ELR (cell line): ENCODE measurements around the gene IGSF1.
"Not testable (repeated sequence)": the region's sequence is repeated elsewhere in the genome, so short reads cannot be mapped to it uniquely, and the experiment has no call there.

Experiments used
- DNase-seq: peaks from one replicate; pipeline ENCODE4 v3.0.0-alpha.2; 2015; ENCODE audit warnings: low read depth

IGSF1 gene

DNA sequence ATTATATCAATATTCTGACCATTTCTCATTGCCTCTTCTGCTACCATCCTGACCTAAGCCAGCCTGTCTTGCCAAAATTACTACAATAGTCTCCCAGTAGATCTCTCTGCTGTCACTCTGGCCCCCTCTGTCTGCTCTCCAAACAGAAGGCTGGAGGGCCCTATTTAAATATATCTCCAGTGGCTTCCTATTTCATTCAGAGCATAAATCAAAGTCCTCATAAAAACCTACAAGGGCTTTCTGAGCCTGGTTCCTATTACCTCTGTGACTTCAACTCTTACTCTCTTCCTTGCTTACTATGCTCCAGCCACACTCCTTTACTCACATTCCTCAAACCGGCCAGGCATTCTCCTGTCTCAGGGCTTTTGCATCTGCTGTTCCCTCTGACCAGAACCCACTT is 19.0 kb downstream of the IGSF1 start:
- no peak for DNase-seq

DNA sequence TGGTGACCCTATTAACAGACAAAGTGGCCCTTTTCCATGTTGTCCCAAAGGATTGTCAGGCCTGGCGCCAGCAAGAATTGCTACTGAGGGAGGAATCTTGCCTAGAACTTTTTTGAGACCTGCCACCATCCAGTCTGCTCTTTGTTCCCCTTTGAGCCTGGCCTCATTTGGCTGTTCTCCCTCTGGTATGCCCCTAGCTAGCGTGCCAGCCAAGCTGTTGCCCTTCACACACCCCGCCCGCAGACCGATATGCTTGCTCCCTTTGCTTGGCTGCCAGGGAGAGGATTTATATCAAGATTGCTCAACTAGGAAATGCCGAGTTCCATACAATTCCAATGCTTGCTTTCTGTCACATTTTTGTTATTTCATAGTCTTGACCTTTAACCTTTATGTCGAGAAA is 24.4 kb downstream of the IGSF1 start:
- DNase-seq = no peak

DNA sequence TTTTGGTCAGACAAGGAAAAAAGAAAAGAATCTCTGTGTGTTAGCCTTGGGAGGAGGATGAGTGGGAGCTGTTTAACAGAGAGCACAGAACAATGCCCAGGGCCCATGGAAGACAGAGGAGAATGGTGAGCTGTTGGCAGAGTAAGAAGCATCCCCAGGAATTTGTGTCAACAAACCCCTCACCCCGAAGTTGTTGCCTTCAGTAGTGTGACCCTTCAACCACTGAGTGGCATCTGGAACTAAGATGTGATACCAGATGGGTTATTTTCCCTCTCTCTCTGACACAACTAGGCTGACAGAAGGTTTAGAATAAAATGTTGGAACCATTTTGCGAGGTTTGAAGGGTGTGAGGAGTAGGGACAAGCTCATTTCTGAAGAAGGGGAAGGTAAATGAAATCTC is 25.1 kb downstream of the IGSF1 start:
- DNase-seq = no peak

DNA sequence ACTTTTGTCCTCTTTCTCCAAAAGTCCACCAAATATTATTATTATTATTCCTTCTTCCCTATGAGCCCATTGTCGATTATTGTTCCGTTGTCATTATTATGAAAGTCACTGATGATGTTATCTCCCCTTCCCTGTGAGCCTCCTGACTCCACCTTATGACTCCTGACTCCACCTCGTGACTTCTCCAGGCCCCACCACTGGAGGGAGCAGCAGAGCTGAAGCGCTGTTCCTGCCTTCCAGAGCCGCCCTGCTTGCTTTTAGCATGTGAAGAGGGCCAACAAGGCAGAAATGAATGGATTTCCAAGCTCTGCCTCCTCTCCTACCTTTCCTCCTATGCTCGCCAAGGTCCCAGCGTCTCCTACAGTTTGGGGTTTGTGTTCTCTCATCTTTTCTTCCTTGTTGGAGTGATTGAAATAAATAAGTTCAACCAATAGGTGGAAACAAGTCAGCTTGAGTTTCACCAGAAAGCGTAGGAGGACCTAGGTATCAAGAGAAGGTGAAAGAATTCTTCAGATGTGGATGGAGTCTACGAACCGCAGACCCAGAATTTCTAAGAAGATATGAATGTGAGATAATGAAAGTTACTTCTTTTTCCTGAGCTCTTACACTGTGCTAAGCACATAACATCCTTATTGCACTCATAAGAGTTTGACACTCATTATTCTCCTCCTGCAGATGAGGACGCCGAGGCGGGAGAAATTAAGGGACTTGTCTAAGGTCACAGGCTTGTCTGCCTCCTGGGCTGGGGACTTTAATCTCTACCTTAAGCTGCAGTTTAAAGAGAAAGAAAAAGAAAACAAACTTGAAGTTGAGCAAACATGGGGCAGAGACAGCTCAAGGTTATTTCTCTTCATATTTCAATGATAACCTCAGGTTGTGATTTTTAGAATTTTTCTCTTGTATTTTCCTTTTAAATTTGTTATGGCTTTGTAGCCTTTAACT is 26.1 kb downstream of the IGSF1 start:
- DNase-seq = no peak

DNA sequence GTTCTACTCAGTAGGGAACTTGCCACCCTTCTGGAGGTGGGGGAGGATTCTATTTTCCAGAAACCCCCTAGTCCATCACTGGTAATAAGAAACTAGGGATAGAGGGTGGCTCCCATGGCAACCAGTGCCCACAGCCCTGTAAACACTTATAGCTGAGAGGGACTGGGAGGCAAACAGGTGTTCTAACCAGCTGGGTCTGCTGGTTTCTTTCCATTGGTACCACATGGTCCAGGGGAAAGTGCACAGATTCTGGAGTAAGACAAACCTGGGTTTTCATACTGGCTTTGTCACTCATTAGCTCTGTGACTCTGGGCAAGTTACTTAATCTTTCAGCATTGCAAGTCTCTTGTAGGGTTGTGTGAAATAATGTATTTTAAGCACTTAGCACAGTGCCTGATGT is 26.9 kb downstream of the IGSF1 start:
- no peak for DNase-seq

DNA sequence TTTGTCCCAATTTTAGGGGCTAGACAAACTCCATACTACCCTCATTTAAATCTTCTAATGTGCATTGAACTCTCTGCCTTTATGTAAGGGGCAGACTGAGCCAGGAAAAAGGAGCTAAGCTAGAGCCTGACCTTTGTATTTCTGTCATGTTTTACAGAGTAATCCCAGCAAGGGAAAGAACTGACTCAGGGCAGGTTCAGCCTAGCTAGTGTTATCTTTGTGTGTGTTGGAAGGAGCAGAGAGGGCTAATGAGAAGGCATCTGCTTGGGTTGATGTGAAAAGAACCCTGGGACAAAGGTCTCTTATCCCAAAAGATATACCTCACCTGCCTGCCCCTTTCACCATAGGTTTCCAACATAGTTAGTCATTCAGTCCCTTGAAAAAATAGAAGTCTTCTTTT is 31.7 kb downstream of the IGSF1 start:
- no peak for DNase-seq

DNA sequence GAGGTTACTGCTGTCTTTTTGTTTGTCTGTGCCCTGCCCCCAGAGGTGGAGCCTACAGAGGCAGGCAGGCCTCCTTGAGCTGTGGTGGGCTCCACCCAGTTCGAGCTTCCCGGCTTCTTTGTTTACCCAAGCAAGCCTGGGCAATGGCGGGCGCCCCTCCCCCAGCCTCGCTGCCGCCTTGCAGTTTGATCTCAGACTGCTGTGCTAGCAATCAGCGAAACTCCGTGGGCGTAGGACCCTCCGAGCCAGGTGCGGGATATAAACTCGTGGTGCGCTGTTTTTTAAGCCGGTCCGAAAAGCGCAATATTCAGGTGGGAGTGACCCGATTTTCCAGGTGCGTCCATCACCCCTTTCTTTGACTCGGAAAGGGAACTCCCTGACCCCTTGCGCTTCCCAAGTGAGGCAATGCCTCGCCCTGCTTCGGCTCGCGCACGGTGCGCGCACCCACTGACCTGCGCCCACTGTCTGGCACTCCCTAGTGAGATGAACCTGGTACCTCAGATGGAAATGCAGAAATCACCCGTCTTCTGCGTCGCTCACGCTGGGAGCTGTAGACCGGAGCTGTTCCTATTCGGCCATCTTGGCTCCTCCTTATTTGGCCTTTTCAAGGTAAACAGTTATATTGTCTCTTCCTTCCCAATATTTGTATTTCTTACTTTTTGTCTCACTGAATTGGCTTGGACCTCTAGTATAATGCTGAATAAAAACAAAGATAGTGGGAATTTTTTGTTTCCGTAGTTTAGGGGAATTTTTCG is 37.9 kb downstream of the IGSF1 start:
- not testable (repeated sequence) for DNase-seq

DNA sequence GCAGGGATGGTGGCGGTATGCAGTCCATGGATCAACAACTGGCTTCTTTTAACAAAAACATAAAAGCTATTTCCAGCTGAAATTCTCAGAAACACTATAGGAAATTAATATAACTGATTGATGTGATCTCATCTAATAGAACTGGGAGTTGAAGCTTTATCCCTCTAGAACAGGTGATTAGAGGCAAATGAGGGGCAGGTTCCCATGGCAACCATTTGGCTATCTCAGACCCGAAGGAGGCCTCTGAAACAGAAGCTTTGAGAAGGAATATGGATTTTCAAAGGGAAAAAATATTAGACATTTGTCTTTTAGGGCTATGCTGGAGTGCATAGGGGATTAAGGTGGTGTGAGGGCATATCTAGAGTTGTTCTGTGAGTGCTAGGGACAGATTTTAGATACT is 50.0 kb downstream of the IGSF1 start:
- DNase-seq = no peak

DNA sequence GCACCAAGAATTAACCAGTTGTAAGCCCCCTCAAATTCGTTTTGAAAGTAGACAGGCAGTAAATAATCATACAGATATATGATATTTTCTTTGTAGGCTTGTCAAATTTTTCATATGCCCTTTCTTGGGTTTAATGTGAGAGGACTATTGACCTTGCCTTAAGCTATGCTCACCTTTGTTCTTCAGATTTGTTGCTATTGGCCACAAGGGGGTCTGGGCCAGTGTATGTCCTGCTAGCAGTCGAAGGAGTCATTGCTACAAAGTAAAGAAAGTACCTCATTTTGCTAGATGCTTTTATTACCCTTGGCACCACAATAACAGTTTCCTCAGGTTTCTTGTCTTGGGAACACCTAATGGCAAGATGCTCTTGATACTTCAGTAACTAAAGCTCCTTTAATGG is 51.7 kb downstream of the IGSF1 start:
- no peak for DNase-seq

DNA sequence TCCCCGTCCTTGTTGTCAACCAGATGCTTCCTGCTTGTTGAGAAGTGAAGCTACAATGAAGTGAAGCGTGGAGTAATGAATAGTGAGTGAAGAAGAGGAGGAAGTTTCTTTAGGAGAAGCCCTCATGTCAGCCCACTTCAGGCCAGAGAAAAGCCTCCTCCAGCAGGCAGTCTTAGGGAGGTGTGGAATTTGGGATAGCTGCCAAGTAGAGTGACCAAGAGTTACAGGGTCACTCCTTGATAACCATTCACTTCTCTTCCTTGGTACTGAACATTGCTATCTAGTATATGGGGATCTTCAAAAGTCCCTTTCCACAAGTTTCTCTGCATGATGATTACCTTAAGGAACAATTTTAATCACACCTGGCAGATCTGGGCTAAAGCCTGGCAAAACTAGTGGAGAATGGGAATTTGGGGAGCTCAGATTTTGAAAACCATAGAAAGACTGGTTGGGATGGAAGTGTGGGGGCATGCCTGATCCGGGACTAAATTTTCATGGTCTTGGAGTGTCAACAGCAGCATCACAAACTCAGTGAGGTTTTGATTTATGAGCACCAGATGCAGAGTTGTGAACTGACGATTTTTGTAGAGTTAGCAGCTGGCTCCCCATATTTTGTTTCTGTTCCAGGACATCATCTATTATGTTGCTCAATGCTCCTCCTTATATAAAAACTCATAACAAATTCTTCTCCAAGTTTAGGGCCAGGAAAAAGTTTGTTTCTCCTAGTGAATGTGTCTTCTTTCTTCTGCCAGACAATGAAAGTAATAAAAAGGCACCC is 53.1 kb downstream of the IGSF1 start:
- no peak for DNase-seq

DNA sequence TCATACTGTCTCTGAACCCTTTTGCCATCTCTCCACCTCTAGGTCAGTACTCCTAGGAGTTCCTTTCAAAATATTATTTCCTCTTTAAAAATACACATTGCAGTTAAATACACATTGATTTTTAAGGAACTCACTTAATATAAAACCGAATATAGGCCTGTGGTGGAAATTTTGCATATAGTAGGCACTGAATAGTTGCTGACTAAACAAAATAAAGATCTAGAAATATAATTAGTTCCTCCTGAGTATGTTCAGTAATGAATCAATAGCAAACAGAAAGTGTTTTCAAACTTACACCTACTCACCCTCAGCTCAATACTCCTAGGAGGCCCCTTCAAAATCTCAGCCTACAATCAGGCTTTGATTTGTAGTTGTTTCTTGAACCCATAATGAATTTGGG is 61.5 kb downstream of the IGSF1 start:
- no peak for DNase-seq

DNA sequence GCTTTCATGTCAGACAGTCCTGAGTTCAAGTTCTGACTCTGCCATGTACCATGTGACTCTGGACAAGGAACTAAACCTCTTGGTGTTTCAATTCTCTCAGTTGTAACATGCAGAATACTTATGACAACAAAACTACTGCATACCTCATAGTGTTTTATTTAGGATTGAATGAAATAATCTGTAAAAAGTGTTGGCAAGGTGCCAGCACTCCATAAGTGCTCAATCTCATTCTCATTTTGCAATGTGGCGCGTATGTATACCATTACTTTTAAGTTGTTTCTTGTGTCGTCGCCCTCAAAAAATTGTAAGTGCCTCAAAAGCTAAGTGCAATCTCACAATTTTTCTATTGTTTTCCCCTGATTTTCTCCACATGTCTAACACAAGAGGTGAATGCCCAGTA is 62.5 kb downstream of the IGSF1 start:
- no peak for DNase-seq

DNA sequence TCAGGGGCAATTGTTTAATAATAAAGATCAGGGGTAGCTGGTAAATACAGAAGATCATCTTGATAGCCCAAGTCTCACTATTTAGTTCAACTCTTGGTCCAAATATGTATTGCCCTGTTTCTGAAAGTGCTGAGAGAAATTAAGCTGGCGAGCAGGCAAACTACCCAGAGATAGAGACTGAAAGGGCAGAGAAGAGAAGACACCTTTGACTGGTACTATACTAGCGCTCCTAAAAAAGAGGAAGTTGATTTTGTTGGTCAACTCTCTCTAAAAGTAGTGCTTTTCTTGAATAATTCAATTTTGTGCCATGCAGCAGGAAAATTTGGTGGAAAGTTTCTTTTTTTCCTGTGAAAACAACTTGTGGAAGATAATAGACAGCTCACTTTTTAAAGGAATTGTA is 64.0 kb downstream of the IGSF1 start:
- no peak for DNase-seq
